ENCODE data around the gene LRRC28.

- TF ChIP-seq POLR2A (IDR thresholded peaks at IDR 0.05; ENCODE audit: borderline replicate concordance, extremely low read depth, insufficient read depth, insufficient read length), result no peak
- no peak for TF ChIP-seq CTCF (IDR thresholded peaks at IDR 0.05 in 2 of 3, conservative IDR thresholded peaks at IDR 0.05 in 1 of 3; ENCODE audit: borderline replicate concordance in 1 of 3, insufficient read depth in 1 of 3, low read depth in 2 of 3, low read length in 2 of 3)
Observed at GRCh38 chr15:99282121-99282520, 30.8 kb downstream of the LRRC28 start.

Data from HCT116 (cell line).